Measurements from ENCODE around the gene PPFIBP1.

The PPFIBP1 gene

DNA sequence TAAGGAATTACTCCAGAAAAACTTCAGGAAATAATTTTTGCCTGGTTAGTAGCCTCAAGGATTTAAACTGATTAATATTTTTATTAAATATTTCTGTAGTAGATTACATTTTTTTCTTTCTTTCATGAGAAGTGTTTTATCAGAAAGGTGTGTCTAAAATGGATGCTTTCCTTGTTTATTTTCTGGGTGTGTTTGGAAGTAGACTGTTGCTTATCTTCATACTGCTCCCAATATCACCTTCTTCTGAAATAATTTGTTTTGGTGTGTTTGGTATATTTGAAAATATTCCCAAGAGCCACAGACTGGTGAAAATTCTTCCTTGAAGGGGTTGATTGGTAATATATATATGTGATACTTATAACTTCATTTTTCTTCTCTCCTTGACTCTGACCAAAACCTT is 162.1 kb downstream of the PPFIBP1 start:
- no peak overlapping the region for H3K4me3 ChIP-seq (ENCODE audit: low read depth, low read length, poor library complexity, severe bottlenecking)
- no peaks in the 10 kb centered on the region for H3K9me3 ChIP-seq (ENCODE audit: low read length)
- no peaks in the 10 kb centered on the region for H3K36me3 ChIP-seq (ENCODE audit: insufficient read depth, low read length)
- no peak overlapping the region for H2AFZ ChIP-seq (ENCODE audit: low read length)
- H3F3A ChIP-seq (ENCODE audit: insufficient read depth, low read length): no peaks in the 10 kb centered on the region
- H3K4me1 ChIP-seq (ENCODE audit: insufficient read depth, low read length, severe bottlenecking): no peaks in the 10 kb centered on the region
- no peaks in the 10 kb centered on the region for H3K9me2 ChIP-seq (ENCODE audit: low read depth, low read length)
- no peaks in the 10 kb centered on the region for H4K20me1 ChIP-seq (ENCODE audit: insufficient read depth, low read length)
- peaks cover 3% of the 10 kb centered on the region; the same call in 1 of the 2 replicates for H3K27me3 ChIP-seq (ENCODE audit: insufficient read depth, low read length)
- H3K4me2 ChIP-seq (ENCODE audit: low read length): no peak overlapping the region
- H3K79me2 ChIP-seq (ENCODE audit: insufficient read depth, low read length): no peaks in the 10 kb centered on the region
- H3K9ac ChIP-seq (ENCODE audit: low read length): no peak overlapping the region
- no peak overlapping the region for H3K27ac ChIP-seq (ENCODE audit: low read depth, low read length, poor library complexity, severe bottlenecking)
- TF ChIP-seq EZH2 (IDR thresholded peaks at IDR 0.05; ENCODE audit: borderline replicate concordance, low read length): no peak
- TF ChIP-seq, protein P1, sequence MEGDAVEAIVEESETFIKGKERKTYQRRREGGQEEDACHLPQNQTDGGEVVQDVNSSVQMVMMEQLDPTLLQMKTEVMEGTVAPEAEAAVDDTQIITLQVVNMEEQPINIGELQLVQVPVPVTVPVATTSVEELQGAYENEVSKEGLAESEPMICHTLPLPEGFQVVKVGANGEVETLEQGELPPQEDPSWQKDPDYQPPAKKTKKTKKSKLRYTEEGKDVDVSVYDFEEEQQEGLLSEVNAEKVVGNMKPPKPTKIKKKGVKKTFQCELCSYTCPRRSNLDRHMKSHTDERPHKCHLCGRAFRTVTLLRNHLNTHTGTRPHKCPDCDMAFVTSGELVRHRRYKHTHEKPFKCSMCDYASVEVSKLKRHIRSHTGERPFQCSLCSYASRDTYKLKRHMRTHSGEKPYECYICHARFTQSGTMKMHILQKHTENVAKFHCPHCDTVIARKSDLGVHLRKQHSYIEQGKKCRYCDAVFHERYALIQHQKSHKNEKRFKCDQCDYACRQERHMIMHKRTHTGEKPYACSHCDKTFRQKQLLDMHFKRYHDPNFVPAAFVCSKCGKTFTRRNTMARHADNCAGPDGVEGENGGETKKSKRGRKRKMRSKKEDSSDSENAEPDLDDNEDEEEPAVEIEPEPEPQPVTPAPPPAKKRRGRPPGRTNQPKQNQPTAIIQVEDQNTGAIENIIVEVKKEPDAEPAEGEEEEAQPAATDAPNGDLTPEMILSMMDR (IDR thresholded peaks at IDR 0.05; ENCODE audit: low read length): no peak

DNA sequence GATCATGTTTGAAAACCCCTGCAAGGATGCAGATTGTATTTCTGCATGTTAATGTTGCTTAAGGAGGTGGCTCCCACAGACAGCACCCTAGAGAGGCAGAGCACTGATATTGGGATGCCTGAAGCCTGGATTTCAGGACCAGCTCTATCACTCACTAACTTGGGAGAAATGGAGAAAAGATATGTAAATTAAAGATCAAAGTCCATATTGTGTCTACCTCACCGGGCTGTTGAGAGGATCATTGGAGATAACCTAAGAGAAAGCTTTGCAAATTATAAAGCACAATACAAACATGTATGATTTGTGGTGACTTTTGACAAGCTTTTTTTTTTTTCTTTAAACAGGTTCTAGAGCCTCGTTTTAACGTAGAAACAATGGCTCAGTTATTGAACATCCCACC is 164.7 kb downstream of the PPFIBP1 start:
- Histone ChIP-seq H3K4me3 (ENCODE audit: low read depth, low read length, poor library complexity, severe bottlenecking) (no peak overlapping the region), H3K27ac (ENCODE audit: low read depth, low read length, poor library complexity, severe bottlenecking) (no peak overlapping the region), H3F3A (ENCODE audit: insufficient read depth, low read length) (no peaks in the 10 kb centered on the region), H3K4me1 (ENCODE audit: insufficient read depth, low read length, severe bottlenecking) (no peaks in the 10 kb centered on the region), H3K9me2 (ENCODE audit: low read depth, low read length) (no peaks in the 10 kb centered on the region), H3K4me2 (ENCODE audit: low read length) (no peak overlapping the region), H3K9me3 (ENCODE audit: low read length) (no peaks in the 10 kb centered on the region), H2AFZ (ENCODE audit: low read length) (no peak overlapping the region), H3K36me3 (ENCODE audit: insufficient read depth, low read length) (no peaks in the 10 kb centered on the region), H3K79me2 (ENCODE audit: insufficient read depth, low read length) (no peaks in the 10 kb centered on the region), H4K20me1 (ENCODE audit: insufficient read depth, low read length) (no peaks in the 10 kb centered on the region), H3K9ac (ENCODE audit: low read length) (no peak overlapping the region), H3K27me3 (ENCODE audit: insufficient read depth, low read length) (peaks cover 3% of the 10 kb centered on the region)
- TF ChIP-seq, protein P1 (IDR thresholded peaks at IDR 0.05; ENCODE audit: low read length): no peak
- TF ChIP-seq EZH2 (IDR thresholded peaks at IDR 0.05; ENCODE audit: borderline replicate concordance, low read length): no peak

DNA sequence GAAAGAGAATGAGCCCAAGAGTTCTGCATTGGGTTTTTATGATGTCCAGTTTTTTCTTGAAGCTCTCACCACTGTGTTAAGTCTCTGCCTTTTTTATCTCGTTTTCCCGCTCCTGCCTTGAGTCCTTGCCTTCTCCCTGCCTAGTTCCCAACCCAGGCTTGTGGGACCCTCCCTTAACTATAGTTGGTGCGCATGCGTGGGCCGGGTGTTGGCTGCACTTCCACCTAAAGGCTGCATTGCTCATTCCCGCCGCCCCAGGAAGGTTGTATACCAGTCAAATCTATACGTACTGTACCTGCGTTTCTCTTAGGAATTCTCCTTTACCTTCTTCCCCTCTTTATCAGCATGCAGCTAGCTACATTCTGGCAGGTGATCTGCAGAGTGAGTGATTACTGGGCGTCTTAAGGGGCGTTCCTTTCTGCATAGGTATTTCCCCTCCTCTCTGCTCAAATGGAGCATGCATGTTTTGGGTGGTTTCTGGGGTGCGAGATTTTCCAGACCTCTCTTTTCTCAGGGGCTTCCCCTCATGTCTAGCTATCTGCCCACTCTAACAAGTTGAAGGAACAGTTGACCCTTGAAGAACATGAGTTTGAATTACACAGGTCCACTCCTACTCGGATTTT is 165.7 kb downstream of the PPFIBP1 start:
- H3K9ac ChIP-seq (ENCODE audit: low read length): no peak overlapping the region
- H3K36me3 ChIP-seq (ENCODE audit: insufficient read depth, low read length): no peaks in the 10 kb centered on the region
- no peak overlapping the region for H2AFZ ChIP-seq (ENCODE audit: low read length)
- H3K27ac ChIP-seq (ENCODE audit: low read depth, low read length, poor library complexity, severe bottlenecking): no peak overlapping the region
- no peaks in the 10 kb centered on the region for H4K20me1 ChIP-seq (ENCODE audit: insufficient read depth, low read length)
- H3K4me2 ChIP-seq (ENCODE audit: low read length): no peak overlapping the region
- H3K9me3 ChIP-seq (ENCODE audit: low read length): no peaks in the 10 kb centered on the region
- no peaks in the 10 kb centered on the region for H3K4me1 ChIP-seq (ENCODE audit: insufficient read depth, low read length, severe bottlenecking)
- no peaks in the 10 kb centered on the region for H3K79me2 ChIP-seq (ENCODE audit: insufficient read depth, low read length)
- H3K27me3 ChIP-seq (ENCODE audit: insufficient read depth, low read length): peaks cover 3% of the 10 kb centered on the region
- H3F3A ChIP-seq (ENCODE audit: insufficient read depth, low read length): no peaks in the 10 kb centered on the region
- H3K9me2 ChIP-seq (ENCODE audit: low read depth, low read length): no peaks in the 10 kb centered on the region
- TF ChIP-seq, protein P1 (IDR thresholded peaks at IDR 0.05; ENCODE audit: low read length): no peak
- no peak for TF ChIP-seq EZH2 (IDR thresholded peaks at IDR 0.05; ENCODE audit: borderline replicate concordance, low read length)
- H3K4me3 ChIP-seq (ENCODE audit: low read depth, low read length, poor library complexity, severe bottlenecking): no peak overlapping the region

Data from OCI-LY1 (cell line).